GM21723 (cell line): ENCODE measurements around the gene SRGAP2B.
A peak's percentile ranks its signal among the peaks of the same experiment; 100 is the strongest.
"Not testable (repeated sequence)": the region's sequence is repeated elsewhere in the genome, so short reads cannot be mapped to it uniquely, and the experiment has no call there.

Source experiments
- ATAC-seq: cut with Tn5 transposase; IDR thresholded peaks from one replicate; pipeline ENCODE4 v1.9.1; 2021; ENCODE audit warnings: mild to moderate bottlenecking, moderate library complexity; ENCODE audit not compliant: unreplicated experiment

The SRGAP2B gene

GRCh38 chr1:145047553-145047952, 47.6 kb downstream of the SRGAP2B start:
- ATAC-seq, result not testable (repeated sequence)

- ATAC-seq, result not testable (repeated sequence)
Measured at GRCh38 chr1:145045571-145046273, 49.4 kb downstream of the SRGAP2B start.

GRCh38 chr1:145041519-145041918, 53.6 kb downstream of the SRGAP2B start:
- ATAC-seq, result peak; percentile 96

- not testable (repeated sequence) for ATAC-seq
Measured at GRCh38 chr1:145036019-145036418, 59.1 kb downstream of the SRGAP2B start.

GRCh38 chr1:145033523-145033922, 61.6 kb downstream of the SRGAP2B start:
- not testable (repeated sequence) for ATAC-seq

GRCh38 chr1:145027251-145027650, 67.9 kb downstream of the SRGAP2B start:
- ATAC-seq, result not testable (repeated sequence)

- ATAC-seq, result not testable (repeated sequence)
Measured at GRCh38 chr1:145025286-145025685, 69.8 kb downstream of the SRGAP2B start.

- not testable (repeated sequence) for ATAC-seq
Measured at GRCh38 chr1:145022259-145022658, 72.9 kb downstream of the SRGAP2B start.

GRCh38 chr1:145021749-145022148, 73.4 kb downstream of the SRGAP2B start:
- not testable (repeated sequence) for ATAC-seq

GRCh38 chr1:145019709-145020108, 75.4 kb downstream of the SRGAP2B start:
- ATAC-seq, result not testable (repeated sequence)

- not testable (repeated sequence) for ATAC-seq
Measured at GRCh38 chr1:145017725-145018124, 77.4 kb downstream of the SRGAP2B start.

- not testable (repeated sequence) for ATAC-seq
Measured at GRCh38 chr1:145016492-145016862, 78.7 kb downstream of the SRGAP2B start.

GRCh38 chr1:145015744-145016491, 79.2 kb downstream of the SRGAP2B start:
- peak; percentile 58 for ATAC-seq

GRCh38 chr1:145013353-145013752, 81.8 kb downstream of the SRGAP2B start:
- ATAC-seq, result not testable (repeated sequence)

- ATAC-seq, result not testable (repeated sequence)
Measured at GRCh38 chr1:145011811-145012210, 83.3 kb downstream of the SRGAP2B start.

GRCh38 chr1:145010580-145010979, 84.5 kb downstream of the SRGAP2B start:
- not testable (repeated sequence) for ATAC-seq

- not testable (repeated sequence) for ATAC-seq
Measured at GRCh38 chr1:145009928-145010327, 85.2 kb downstream of the SRGAP2B start.

- peak; percentile 77 for ATAC-seq
Measured at GRCh38 chr1:145008388-145008787, 86.7 kb downstream of the SRGAP2B start.

- ATAC-seq, result not testable (repeated sequence)
Measured at GRCh38 chr1:145005142-145005541, 90.0 kb downstream of the SRGAP2B start.

GRCh38 chr1:145001381-145001780, 93.7 kb downstream of the SRGAP2B start:
- not testable (repeated sequence) for ATAC-seq

GRCh38 chr1:145000743-145001326, 94.3 kb downstream of the SRGAP2B start:
- ATAC-seq, result not testable (repeated sequence)
